Fibroblast of skin of left biceps (primary cell): ENCODE results near the gene TAGLN.

Source experiments
- DNase-seq, 2 experiments: peaks; one replicate each; pipeline ENCODE4 v3.0.0-alpha.2; 2013; ENCODE audit warnings: low read depth in 2 of 2

The TAGLN gene

GRCh38 chr11:117230286-117230961 is 31.3 kb downstream of the TAGLN start:
- no peak for DNase-seq

- no peak for DNase-seq
Measured at GRCh38 chr11:117230999-117231841, 32.0 kb downstream of the TAGLN start.

GRCh38 chr11:117231842-117232091 is 32.6 kb downstream of the TAGLN start, which contains the start of gene PCSK7:
PCSK7 (minus strand) TSS chr11:117232073; CDS start chr11:117229844, 2,229 bp downstream.
- no peak for DNase-seq

- DNase-seq: peak in 1 of 2 experiments; percentile 47
Measured at GRCh38 chr11:117232092-117232878, 33.1 kb downstream of the TAGLN start, which contains the start of gene RNF214. RNF214 (plus strand) TSS chr11:117232671; CDS start chr11:117234273, 1,602 bp downstream.

- no peak for DNase-seq
Measured at GRCh38 chr11:117232911-117233409, 33.8 kb downstream of the TAGLN start.

GRCh38 chr11:117238221-117238620 is 39.1 kb downstream of the TAGLN start:
- DNase-seq: no peak

- peak; percentile 56 to 61 for DNase-seq
Measured at GRCh38 chr11:117239295-117239694, 40.1 kb downstream of the TAGLN start.

- DNase-seq: no peak
Measured at GRCh38 chr11:117248341-117248740, 49.2 kb downstream of the TAGLN start.

GRCh38 chr11:117249571-117249970 is 50.4 kb downstream of the TAGLN start:
- no peak for DNase-seq

GRCh38 chr11:117251506-117251905 is 52.3 kb downstream of the TAGLN start:
- no peak for DNase-seq

- no peak for DNase-seq
Measured at GRCh38 chr11:117255966-117256365, 56.8 kb downstream of the TAGLN start.

GRCh38 chr11:117256573-117256972 is 57.4 kb downstream of the TAGLN start:
- no peak for DNase-seq
